IPS-15b (cell line): ENCODE results near the gene YIF1A.

ENCODE experiments used
- H3K27me3 ChIP-seq: one replicate; pipeline ENCODE4 v1.6.1; 2013; ENCODE audit warnings: low read length; ENCODE audit not compliant: control insufficient read depth, insufficient read depth
- H3K36me3 ChIP-seq: one replicate; pipeline ENCODE4 v1.6.1; 2013; ENCODE audit warnings: low read length; ENCODE audit not compliant: control insufficient read depth, insufficient read depth
- H3K4me1 ChIP-seq: one replicate; pipeline ENCODE4 v1.6.1; 2013; ENCODE audit warnings: mild to moderate bottlenecking, low read length; ENCODE audit not compliant: control insufficient read depth, insufficient read depth
- H3K4me3 ChIP-seq: one replicate; pipeline ENCODE4 v1.5.1; 2013; ENCODE audit warnings: low read depth, low read length
- H3K9ac ChIP-seq: one replicate; pipeline ENCODE4 v1.6.1; 2013; ENCODE audit warnings: low read depth, mild to moderate bottlenecking, low read length
- H3K9me3 ChIP-seq: one replicate; pipeline ENCODE4 v1.6.1; 2013; ENCODE audit warnings: mild to moderate bottlenecking, low read length; ENCODE audit not compliant: control insufficient read depth, insufficient read depth

The YIF1A gene

GRCh38 chr11:66287889-66288670 is 863 bp downstream of the YIF1A start:
- no peaks in the 10 kb centered on the region for H3K4me1 ChIP-seq
- peak overlapping the region; percentile 89 for H3K9ac ChIP-seq
- peaks cover 18% of the 10 kb centered on the region for H3K36me3 ChIP-seq
- peaks cover 22% of the 10 kb centered on the region for H3K27me3 ChIP-seq
- H3K4me3 ChIP-seq: peak overlapping the region; percentile 94
- no peaks in the 10 kb centered on the region for H3K9me3 ChIP-seq

DNA sequence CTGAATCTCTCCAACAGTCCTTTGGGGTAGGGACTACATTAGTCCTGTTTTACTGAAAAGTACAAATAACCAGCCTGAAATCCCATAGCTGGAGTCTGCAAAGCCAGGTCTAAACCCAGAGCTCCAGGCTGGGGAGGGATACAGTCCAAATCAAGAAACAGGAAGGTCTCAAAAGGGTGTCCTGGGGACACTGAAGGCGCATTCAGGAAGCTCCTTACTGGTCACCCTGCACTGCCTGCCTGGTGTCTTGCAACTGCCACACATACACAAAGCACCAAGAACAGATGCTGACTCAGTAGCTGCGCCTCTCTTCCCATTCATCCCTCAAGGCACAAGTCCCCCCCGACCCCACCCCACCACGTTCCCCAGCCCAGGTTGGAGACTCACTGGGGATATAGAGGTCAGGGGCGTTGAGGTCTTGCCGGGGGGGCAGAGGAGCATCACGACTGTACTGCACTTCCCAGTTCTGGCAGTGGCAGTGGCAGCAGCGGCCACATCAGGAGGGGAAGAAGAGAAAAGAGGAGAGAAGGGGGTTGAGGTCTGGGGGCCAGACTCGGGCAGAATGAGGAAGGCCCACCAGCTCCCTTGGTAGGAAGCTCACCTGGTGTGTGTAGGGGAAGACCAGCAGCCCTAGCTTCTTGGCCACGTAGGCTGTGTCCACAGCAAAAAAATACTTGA is 1.6 kb downstream of the YIF1A start:
- no peak overlapping the region for H3K9ac ChIP-seq
- H3K36me3 ChIP-seq: peaks cover 18% of the 10 kb centered on the region
- H3K27me3 ChIP-seq: peaks cover 14% of the 10 kb centered on the region
- H3K4me3 ChIP-seq: peak overlapping the region; percentile 94
- H3K4me1 ChIP-seq: peaks cover 3% of the 10 kb centered on the region
- H3K9me3 ChIP-seq: no peaks in the 10 kb centered on the region

DNA sequence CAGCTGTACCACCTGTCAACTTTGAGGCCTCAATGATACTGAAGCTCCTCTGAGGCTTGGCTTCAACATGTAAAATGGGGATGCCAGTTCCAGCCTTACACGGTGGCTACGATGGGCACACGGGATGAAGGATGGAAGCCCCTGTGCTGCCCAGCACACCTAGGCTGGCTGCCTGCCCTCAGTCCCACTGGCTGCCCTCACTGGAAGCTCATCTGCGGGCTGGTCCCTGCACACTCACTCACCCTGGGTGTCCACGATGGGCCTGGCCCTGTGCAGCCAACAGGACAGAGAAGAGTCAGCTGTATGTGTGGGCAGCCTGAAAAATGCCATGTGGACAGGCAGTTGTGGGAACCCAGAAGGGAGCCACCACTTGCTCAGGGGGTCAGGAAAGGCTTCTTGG is 2.2 kb downstream of the YIF1A start:
- Histone ChIP-seq H3K4me1 (peaks cover 3% of the 10 kb centered on the region), H3K4me3 (no peak overlapping the region), H3K36me3 (peaks cover 18% of the 10 kb centered on the region), H3K9ac (no peak overlapping the region), H3K9me3 (no peaks in the 10 kb centered on the region), H3K27me3 (peaks cover 14% of the 10 kb centered on the region)

DNA sequence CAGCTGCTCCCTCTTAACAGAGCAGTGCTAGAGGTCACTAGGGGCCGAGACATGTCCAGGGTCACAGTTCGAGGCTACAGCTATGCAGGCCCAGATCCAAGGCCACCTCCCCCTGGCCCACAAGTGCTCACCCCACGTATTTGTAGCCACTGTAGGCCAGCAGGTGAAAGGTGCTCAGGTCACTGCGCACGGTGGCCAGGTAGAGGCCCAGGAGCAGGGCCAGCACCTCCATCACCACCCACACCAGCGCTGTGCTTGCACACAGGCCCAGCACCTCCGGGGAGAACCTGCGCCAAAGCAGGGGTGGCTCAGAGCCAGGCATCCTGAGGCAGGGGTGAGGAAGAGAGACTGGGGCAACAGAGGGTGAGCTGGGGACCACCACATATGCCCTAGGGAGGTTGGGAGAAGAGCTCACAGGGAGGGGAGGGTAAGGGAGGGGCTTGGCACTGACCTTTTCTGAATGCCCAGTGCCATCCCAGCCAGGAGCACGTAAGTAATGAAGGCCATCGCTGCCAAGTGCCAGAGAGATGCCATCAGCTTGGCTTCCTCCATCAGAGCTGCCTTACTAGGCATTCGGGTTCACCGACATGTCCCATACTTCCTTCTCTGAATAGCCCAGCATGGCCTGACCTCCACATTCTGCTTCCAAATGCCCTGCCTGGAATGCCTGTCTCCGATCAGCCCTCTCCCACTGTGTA is 3.5 kb downstream of the YIF1A start:
- H3K9me3 ChIP-seq: no peaks in the 10 kb centered on the region
- peaks cover 5% of the 10 kb centered on the region for H3K27me3 ChIP-seq
- H3K9ac ChIP-seq: no peak overlapping the region
- no peak overlapping the region for H3K4me3 ChIP-seq
- H3K36me3 ChIP-seq: peaks cover 18% of the 10 kb centered on the region
- peaks cover 3% of the 10 kb centered on the region for H3K4me1 ChIP-seq

GRCh38 chr11:66284526-66285078 is 4.3 kb downstream of the YIF1A start:
- Histone ChIP-seq H3K36me3 (peaks cover 18% of the 10 kb centered on the region), H3K4me3 (no peak overlapping the region), H3K27me3 (peaks cover 2% of the 10 kb centered on the region), H3K9ac (no peak overlapping the region), H3K4me1 (peaks cover 3% of the 10 kb centered on the region), H3K9me3 (no peaks in the 10 kb centered on the region)

DNA sequence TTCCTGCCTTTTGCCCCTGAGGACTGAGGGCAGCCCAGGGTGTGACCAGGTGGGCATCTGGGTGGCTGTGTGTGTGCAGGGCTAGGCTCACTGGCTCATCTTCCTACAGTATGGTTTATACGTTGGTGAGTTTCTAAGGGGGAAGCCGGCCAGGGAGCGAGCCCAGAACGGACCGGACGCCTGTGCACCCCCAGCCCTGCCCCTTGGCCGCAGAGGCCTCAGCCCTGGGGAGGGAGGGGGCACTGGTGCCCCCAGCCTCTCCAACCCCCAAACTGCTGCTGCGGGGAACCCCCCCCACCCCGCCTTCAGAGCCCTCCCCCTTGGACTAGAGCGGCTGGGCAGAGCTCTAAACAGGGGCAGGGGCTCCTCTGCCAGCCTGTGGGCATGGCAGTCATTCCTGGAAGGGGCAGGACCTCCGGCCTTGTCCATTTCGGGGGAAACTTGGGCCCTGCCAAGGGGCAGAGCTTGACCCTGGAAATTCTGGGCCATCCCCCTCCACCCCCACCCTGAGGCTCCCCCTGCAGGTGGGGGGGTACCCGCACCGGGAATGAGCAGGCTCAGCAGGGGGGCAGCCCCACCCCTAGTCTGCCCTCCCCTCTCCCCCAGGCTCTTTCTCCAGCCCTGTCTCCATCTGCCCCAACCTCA is 5.4 kb downstream of the YIF1A start:
- Histone ChIP-seq H3K27me3 (peaks cover 2% of the 10 kb centered on the region), H3K4me1 (peaks cover 3% of the 10 kb centered on the region), H3K9ac (no peak overlapping the region)

DNA sequence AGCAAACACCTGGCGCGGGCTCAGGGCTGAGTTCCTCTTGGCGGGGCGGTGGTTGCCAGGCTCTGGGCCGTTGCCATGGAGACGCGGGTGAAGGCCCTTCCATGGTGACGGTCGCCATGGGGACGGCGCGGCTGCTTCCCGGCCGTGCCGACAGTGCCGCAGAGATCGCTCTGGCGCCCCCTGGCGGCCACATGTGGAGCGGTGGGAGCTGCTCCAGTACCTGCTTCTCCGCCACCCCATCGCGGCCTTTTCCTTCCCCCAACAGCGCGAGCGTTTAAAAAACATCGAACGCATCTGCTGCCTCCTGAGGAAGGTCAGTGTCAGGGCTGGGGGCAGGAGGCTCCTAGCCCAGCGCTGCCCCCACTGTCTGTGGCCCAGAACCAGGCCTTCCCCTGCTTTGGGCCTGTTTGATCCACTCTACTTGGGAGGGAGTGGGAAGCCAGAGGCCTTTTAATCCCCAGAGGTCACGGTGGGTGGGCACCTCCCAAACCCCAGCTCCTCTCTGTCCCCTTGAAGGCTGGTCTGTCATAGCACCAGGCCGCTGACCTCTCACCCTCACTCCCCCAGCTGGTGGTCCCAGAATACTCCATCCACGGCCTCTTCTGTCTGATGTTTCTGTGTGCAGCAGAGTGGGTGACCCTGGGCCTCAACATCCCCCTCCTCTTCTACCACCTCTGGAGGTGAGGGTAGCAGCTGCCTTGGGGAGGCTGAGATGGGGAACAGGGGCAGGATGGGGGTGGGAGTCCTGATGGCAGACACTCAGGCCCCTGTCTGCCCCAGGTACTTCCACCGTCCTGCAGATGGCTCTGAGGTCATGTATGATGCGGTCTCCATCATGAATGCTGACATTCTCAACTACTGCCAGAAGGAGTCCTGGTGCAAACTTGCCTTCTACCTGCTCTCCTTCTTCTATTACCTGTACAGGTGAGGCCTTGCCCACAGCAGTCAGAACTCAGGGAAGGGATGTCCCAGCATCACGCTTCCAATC is 6.2 kb downstream of the YIF1A start:
- Histone ChIP-seq H3K9ac (no peak overlapping the region), H3K4me1 (peaks cover 3% of the 10 kb centered on the region), H3K36me3 (peaks cover 19% of the 10 kb centered on the region), H3K27me3 (peaks cover 2% of the 10 kb centered on the region), H3K9me3 (no peaks in the 10 kb centered on the region), H3K4me3 (no peak overlapping the region)

More for the DNA sequence above, 5.4 kb downstream of the YIF1A start:
- Histone ChIP-seq H3K9me3 (no peaks in the 10 kb centered on the region), H3K4me3 (no peak overlapping the region), H3K36me3 (peaks cover 18% of the 10 kb centered on the region)

- no peaks in the 10 kb centered on the region for H3K9me3 ChIP-seq
- H3K27me3 ChIP-seq: peaks cover 2% of the 10 kb centered on the region
- H3K4me3 ChIP-seq: peak overlapping the region; percentile 1
- peaks cover 20% of the 10 kb centered on the region for H3K36me3 ChIP-seq
- peaks cover 3% of the 10 kb centered on the region for H3K4me1 ChIP-seq
- H3K9ac ChIP-seq: no peak overlapping the region
Observed at GRCh38 chr11:66281776-66282467, 7.0 kb downstream of the YIF1A start.

- peaks cover 3% of the 10 kb centered on the region for H3K4me1 ChIP-seq
- no peak overlapping the region for H3K9ac ChIP-seq
- peaks cover 23% of the 10 kb centered on the region for H3K36me3 ChIP-seq
- no peak overlapping the region for H3K4me3 ChIP-seq
- no peaks in the 10 kb centered on the region for H3K9me3 ChIP-seq
- H3K27me3 ChIP-seq: peaks cover 2% of the 10 kb centered on the region
Observed at GRCh38 chr11:66281001-66281400, 7.9 kb downstream of the YIF1A start.

GRCh38 chr11:66280428-66280827 is 8.5 kb downstream of the YIF1A start:
- H3K4me3 ChIP-seq: no peak overlapping the region
- peaks cover 2% of the 10 kb centered on the region for H3K27me3 ChIP-seq
- H3K9me3 ChIP-seq: no peaks in the 10 kb centered on the region
- H3K4me1 ChIP-seq: peaks cover 3% of the 10 kb centered on the region
- H3K36me3 ChIP-seq: peaks cover 20% of the 10 kb centered on the region
- no peak overlapping the region for H3K9ac ChIP-seq
